Nephron (organoid): ENCODE results near the gene ISM2.

Source experiments
- H3K27ac Mint-ChIP-seq, 3 experiments: 2 replicates each; pipeline ENCODE4 v1.8.0; 2020; ENCODE audit warnings: mixed read lengths in 3 of 3, mild to moderate bottlenecking in 2 of 3, moderate library complexity in 1 of 3
- H3K27me3 Mint-ChIP-seq: 2 replicates; pipeline ENCODE4 v1.8.0; 2021; ENCODE audit warnings: low read depth, mild to moderate bottlenecking, moderate library complexity, mixed read lengths
- H3K36me3 Mint-ChIP-seq: 2 replicates; pipeline ENCODE4 v1.8.0; 2020; ENCODE audit warnings: low read depth, mixed read lengths
- H3K4me1 Mint-ChIP-seq: 2 replicates; pipeline ENCODE4 v1.8.0; 2020; ENCODE audit warnings: mixed read lengths
- H3K4me3 Mint-ChIP-seq, 3 experiments: 2 replicates each; pipeline ENCODE4 v1.8.0; 2020; ENCODE audit warnings: mild to moderate bottlenecking in 3 of 3, mixed read lengths in 3 of 3, moderate library complexity in 2 of 3
- H3K9me3 Mint-ChIP-seq: 2 replicates; pipeline ENCODE4 v1.8.0; 2020; ENCODE audit warnings: mixed read lengths
- TF ChIP-seq, protein P1 (sequence below), 3 experiments: fragments of 200-600 bp; sonication (generic); IDR thresholded peaks; one replicate each; pipeline ENCODE4 v1.5.0; 2021; ENCODE audit warnings: antibody characterized with exemption in 3 of 3; ENCODE audit not compliant: unreplicated experiment in 3 of 3

Gene ISM2

DNA sequence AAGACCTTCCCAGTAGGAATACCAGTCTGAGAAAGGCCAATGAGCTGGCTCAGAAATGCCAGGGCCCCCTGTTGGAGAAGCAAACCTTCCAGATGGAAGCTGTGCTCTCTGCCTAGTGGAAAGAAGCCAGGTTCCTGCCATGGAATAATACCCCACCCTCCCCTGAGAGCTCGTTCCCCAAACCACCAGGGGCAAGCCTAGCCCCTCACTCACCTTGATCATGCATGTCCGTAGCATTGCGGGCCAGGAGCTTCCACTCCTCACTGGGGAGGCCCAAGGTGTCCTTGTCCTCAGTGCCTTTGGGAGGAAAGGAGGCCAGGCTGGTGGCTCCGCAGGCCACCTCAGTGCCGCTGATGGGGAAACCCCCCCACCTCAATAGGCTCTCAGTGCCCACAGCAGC is 20.6 kb downstream of the ISM2 start:
- H3K27me3 Mint-ChIP-seq = peaks cover 9% of the 10 kb centered on the region
- no peaks in the 10 kb centered on the region for H3K36me3 Mint-ChIP-seq
- TF ChIP-seq, protein P1, sequence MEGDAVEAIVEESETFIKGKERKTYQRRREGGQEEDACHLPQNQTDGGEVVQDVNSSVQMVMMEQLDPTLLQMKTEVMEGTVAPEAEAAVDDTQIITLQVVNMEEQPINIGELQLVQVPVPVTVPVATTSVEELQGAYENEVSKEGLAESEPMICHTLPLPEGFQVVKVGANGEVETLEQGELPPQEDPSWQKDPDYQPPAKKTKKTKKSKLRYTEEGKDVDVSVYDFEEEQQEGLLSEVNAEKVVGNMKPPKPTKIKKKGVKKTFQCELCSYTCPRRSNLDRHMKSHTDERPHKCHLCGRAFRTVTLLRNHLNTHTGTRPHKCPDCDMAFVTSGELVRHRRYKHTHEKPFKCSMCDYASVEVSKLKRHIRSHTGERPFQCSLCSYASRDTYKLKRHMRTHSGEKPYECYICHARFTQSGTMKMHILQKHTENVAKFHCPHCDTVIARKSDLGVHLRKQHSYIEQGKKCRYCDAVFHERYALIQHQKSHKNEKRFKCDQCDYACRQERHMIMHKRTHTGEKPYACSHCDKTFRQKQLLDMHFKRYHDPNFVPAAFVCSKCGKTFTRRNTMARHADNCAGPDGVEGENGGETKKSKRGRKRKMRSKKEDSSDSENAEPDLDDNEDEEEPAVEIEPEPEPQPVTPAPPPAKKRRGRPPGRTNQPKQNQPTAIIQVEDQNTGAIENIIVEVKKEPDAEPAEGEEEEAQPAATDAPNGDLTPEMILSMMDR (IDR thresholded peaks at IDR 0.05; ENCODE audit: unreplicated experiment in 3 of 3) = no peak
- no peaks in the 10 kb centered on the region for H3K9me3 Mint-ChIP-seq
- no peaks in the 10 kb centered on the region for H3K4me1 Mint-ChIP-seq
- no peak overlapping the region for H3K4me3 Mint-ChIP-seq
- no peak overlapping the region for H3K27ac Mint-ChIP-seq

DNA sequence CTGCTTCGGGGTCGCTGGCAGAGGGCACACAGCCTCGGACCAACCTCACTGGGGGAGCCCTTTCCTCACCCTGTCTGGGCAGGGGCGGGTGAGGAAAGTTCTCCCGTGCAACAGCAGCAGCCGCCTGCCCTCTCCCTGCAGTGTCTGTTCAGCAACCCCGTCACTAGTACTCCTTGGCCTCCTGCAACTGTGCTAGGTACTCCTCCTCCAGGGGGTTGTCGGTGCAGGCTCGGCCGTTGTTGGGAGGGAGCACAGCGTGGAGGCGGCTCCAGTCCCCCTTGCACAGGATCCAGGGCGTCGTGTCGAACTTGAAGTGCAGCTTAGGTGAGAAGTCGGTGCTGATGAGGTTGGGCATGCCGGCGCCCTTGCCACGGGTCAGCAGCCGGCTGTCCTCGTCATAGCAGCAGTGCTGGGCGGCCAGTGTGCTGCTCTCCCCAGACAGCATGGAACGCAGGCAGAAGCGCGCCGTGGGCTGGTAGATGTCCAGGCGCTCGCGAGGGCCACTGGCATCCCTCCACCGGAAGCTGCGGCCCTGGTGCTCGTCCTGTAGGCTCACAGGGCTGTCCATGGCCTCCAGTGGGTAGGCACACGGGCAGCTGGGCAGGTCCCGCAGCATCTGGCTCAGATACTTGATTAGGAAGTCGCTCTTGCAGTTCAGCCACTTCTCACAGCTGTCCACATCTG is 23.0 kb downstream of the ISM2 start:
- Mint-ChIP-seq H3K9me3 (no peaks in the 10 kb centered on the region), H3K4me3 (no peak overlapping the region), H3K27ac (no peak overlapping the region), H3K36me3 (no peaks in the 10 kb centered on the region), H3K4me1 (no peaks in the 10 kb centered on the region), H3K27me3 (peaks cover 16% of the 10 kb centered on the region)
- TF ChIP-seq, protein P1 (IDR thresholded peaks at IDR 0.05; ENCODE audit: unreplicated experiment in 3 of 3) = no peak

DNA sequence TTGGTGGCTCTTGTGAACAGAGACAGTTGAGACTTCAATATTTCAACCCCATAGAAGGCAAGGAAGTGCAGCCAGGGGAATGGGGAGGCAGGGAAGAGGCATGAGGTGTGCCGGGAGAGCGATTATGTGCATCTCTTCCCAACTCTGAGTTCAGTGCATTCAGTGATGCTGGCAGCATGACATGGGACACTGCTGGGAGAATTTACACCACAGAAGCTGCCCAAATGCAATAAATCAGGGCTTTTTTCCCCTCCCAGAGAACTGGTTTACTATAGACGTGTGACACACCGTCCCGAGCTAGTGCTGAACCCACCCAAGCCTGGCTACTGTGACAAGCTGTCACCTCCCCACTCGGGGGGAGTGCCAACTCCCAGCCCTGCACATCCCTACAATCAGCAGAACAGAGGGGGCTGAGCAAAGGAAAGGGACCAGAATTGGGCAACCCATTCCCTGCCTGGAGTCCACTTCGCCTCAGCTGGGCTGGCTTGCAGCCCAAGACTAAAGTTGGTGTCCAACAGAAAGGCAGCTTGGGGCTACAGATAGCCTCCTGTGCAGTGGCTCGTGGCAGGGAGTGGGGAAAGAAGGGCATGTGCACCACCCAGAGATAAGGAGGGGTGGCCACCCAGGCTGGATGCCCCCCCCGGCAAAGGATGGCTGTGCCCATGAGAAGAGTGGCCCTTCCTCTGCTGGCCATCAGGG is 24.0 kb downstream of the ISM2 start:
- peaks cover 16% of the 10 kb centered on the region for H3K27me3 Mint-ChIP-seq
- H3K36me3 Mint-ChIP-seq = peaks cover 1% of the 10 kb centered on the region
- no peaks in the 10 kb centered on the region for H3K4me1 Mint-ChIP-seq
- no peak overlapping the region for H3K4me3 Mint-ChIP-seq
- H3K9me3 Mint-ChIP-seq = no peaks in the 10 kb centered on the region
- peak overlapping the region in 1 of 3 experiments; percentile 2 for H3K27ac Mint-ChIP-seq
- TF ChIP-seq, protein P1 (IDR thresholded peaks at IDR 0.05; ENCODE audit: unreplicated experiment in 3 of 3) = no peak

DNA sequence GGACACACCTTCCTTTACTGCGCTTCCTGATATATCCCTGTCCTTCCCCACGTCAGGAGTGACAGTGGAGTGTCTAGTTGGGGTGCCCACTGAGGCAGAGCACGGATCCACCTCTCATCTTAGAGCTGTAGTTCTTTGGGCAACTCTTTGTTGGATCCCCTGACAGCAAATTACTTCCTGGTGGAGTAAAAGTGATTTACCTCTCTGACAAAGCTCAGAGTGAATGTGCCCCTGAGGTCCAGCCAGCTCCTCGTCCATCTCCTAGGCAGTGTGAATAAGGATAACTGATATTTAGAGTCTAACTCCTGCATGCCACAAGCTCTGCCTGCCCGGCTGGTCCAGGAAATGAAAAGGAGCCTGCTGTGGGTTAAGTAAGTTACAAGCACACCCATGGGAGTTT is 24.7 kb downstream of the ISM2 start:
- Mint-ChIP-seq H3K36me3 (peaks cover 8% of the 10 kb centered on the region), H3K4me3 (no peak overlapping the region), H3K9me3 (no peaks in the 10 kb centered on the region), H3K27me3 (peaks cover 16% of the 10 kb centered on the region), H3K4me1 (no peaks in the 10 kb centered on the region), H3K27ac (peak overlapping the region in 1 of 3 experiments; percentile 41)
- TF ChIP-seq, protein P1 (IDR thresholded peaks at IDR 0.05; ENCODE audit: unreplicated experiment in 3 of 3) = no peak

DNA sequence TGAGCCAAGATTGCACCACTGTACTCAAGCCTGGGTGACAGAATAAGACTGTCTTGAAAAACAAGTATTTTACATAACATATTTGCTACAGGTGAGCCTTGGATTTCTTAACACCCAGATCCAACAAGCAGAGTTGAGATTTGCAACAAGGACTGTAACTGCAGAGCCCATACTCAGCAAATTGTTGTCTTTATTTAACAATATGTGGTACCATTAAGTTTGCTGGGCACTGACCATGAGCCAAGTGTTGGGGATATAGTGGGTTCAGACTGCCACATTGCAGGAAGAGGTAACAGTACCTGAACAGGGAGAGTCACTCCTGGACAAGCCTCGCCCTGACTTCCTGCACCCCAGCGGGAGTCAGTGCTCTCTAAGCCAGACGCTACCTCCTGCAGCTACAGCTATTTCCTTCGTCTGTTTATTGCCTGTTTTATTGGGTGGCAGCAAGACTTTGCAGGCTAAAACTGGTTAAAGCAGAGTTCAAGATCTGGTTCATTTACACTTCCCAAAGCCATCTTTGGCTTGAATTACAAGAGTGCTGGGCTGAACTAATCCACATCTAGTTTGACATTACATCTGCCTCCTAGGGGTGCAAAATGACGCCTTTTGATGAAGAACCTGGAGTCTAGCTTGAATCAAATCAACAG is 28.3 kb downstream of the ISM2 start:
- no peak overlapping the region for H3K4me3 Mint-ChIP-seq
- H3K27me3 Mint-ChIP-seq = peaks cover 16% of the 10 kb centered on the region
- H3K36me3 Mint-ChIP-seq = peaks cover 31% of the 10 kb centered on the region
- H3K9me3 Mint-ChIP-seq = no peaks in the 10 kb centered on the region
- no peaks in the 10 kb centered on the region for H3K4me1 Mint-ChIP-seq
- peak overlapping the region in 1 of 3 experiments; percentile 75 for H3K27ac Mint-ChIP-seq
- TF ChIP-seq, protein P1 (IDR thresholded peaks at IDR 0.05; ENCODE audit: unreplicated experiment in 3 of 3) = no peak
